Activated CD4-positive, alpha-beta T cell treated with anti-CD3 and anti-CD28 coated beads, Interleukin-2, amount 10 ng/mL, durations not matched to agents 24 days and 14 days (primary cell): Measurements from ENCODE around the gene SLC25A48. TPM values are rescaled to one million over a fixed set of nuclear protein-coding genes. Genes with fewer than 3 reads are reported as not detected.

Experiments
- DNase-seq: peaks from one replicate; pipeline ENCODE4 v3.0.0; 2022
- H3K27ac Mint-ChIP-seq: one replicate; pipeline ENCODE4 v1.8.0; 2022; ENCODE audit warnings: mild to moderate bottlenecking, mixed read lengths
- H3K27me3 Mint-ChIP-seq: one replicate; pipeline ENCODE4 v1.8.0; 2022; ENCODE audit warnings: mixed read lengths
- H3K36me3 Mint-ChIP-seq: one replicate; pipeline ENCODE4 v1.8.0; 2022; ENCODE audit warnings: low read depth, mild to moderate bottlenecking, mixed read lengths
- H3K4me1 Mint-ChIP-seq: one replicate; pipeline ENCODE4 v1.8.0; 2021; ENCODE audit warnings: mixed read lengths
- H3K4me3 Mint-ChIP-seq: one replicate; pipeline ENCODE4 v1.8.0; 2022; ENCODE audit warnings: mild to moderate bottlenecking, moderate library complexity, mixed read lengths
- H3K9me3 Mint-ChIP-seq: one replicate; pipeline ENCODE4 v1.8.0; 2021; ENCODE audit warnings: mixed read lengths
- intact Hi-C: fragments of 100-400 bp; cut with micrococcal nuclease; formaldehyde crosslinking; loops from one replicate; pipeline ENCODE4 v1.15.1; 2023
- total RNA-seq: library from RNA; stranded (reverse); gene quantifications from 2 replicates; pipeline ENCODE4 v1.2.3, GENCODE V29; 2022

SLC25A48 gene, protein sequence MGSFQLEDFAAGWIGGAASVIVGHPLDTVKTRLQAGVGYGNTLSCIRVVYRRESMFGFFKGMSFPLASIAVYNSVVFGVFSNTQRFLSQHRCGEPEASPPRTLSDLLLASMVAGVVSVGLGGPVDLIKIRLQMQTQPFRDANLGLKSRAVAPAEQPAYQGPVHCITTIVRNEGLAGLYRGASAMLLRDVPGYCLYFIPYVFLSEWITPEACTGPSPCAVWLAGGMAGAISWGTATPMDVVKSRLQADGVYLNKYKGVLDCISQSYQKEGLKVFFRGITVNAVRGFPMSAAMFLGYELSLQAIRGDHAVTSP
- not detected in 2 replicates for total RNA-seq

DNA sequence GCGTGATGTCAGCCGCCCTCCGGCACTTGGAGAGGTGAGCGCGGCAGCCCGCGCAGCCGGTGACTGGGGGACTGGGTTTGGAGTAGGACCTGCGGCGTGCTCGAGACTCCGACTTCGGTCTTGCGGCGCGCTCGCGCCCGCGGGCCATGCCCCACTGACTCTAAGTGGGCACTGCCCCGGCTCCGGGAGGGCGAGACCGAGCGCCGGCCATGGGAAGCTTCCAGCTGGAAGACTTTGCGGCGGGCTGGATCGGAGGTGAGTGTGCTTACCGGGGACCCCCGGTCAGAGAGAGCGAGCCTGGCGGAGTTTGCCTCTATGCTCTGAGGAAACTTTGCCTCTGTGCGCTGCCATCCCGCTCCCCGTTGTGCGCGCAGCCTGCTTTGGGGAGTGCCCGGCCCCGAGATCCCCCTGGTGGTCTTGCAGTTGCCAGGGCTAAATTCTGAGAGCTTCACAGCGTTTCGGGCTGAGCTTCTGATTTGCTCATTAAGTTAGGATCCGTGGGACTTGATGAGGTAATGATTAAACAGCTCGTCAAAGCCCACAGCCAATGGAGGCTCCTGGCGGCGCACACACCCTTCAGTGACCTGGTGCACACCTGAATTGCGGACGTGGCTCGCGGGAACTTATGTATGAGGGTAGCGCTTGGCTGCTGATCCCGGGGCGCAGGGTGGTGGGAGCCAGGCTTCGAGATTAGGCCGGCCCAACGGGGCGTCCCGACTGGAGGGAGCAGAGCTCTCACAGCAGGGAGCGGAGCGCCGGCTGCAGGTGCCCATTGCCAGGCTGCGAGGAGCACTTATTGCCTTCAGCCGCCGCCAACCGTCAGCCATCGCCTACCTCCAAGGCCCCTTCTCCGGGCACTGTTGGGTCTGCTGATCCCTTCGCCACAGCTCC is at the start of gene SLC25A48:
Gene SLC25A48 (plus strand): TSS at position 25 of the 891 bp plus-strand sequence. CDS start 185 bp downstream, at position 210.
- Mint-ChIP-seq H3K4me3 (no peak within 1 kb of the TSS), H3K27ac (no peak within 1 kb of the TSS), H3K9me3 (peaks cover 3% of the 10 kb centered on the region), H3K27me3 (peaks cover 27% of the 10 kb centered on the region), H3K4me1 (peaks cover 7% of the 10 kb centered on the region), H3K36me3 (no peaks in the 10 kb centered on the region)
- peak; percentile 70 for DNase-seq
- intact Hi-C loops: no loop called here

DNA sequence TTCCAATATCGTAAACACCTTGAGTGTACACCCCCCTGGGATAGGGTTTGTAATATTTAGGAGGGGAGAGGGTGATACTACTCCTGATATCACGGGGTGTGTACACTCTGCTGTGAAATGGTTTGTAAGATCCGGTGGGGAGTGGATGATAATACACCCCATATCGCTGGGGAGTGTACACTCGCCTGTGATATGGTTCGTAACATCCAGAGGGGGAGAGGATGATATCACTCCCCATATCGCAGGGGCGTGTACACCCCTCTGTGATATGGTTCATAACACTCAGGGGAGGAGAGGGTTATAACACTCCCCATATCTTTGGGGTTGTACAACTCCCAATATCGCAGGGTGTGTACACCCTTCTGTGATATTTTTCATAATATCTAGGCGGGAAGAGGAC is 33.8 kb upstream of the SLC25A48 start:
- intact Hi-C loops: loop anchor here (5.0 kb wide), 1 partner anchor 48 kb away; no protein-coding TSS in a partner anchor
- no peaks in the 10 kb centered on the region for H3K9me3 Mint-ChIP-seq
- peak; percentile 58 for DNase-seq
- no peaks in the 10 kb centered on the region for H3K27me3 Mint-ChIP-seq
- H3K4me1 Mint-ChIP-seq: no peaks in the 10 kb centered on the region
- H3K4me3 Mint-ChIP-seq: no peak overlapping the region
- no peak overlapping the region for H3K27ac Mint-ChIP-seq
- H3K36me3 Mint-ChIP-seq: no peaks in the 10 kb centered on the region

DNA sequence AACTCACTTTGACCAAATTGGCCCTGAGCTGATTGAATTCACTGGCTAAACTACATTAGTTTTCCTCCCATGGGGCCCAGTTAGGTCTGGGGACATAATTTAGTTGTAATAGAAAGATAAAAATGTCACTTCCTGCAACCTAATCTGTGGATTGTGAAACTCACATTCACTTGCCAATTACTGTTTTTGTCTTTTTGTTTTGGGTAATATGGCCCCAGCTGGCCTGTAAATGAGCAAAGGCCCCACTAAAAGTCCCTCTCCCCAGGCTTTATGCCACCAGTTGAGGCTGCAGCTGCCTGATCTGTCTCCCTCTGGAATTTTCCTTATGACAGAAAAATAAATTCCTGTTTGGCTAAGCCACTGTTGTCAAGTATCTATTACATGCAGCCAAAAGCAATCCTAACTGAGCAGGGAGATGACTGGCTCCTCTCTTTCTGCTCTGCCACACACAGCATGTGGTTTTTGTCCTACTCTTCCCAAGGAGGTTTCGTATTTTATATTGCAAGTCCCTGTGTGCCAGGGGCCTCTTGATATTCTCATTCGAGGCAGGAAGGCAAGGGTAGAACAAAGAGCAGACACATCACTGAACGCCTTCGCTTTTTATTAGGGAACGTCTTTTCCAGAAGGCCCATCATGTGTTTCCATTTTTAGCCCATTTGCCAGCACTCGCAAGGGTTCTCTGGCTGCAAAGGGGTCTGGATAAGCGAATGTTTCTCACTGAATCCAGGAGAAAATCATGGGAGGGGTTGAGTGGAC is 24.1 kb upstream of the SLC25A48 start:
- intact Hi-C loops: no loop called here
- Mint-ChIP-seq H3K36me3 (no peaks in the 10 kb centered on the region), H3K27me3 (no peaks in the 10 kb centered on the region), H3K4me3 (no peak overlapping the region), H3K27ac (no peak overlapping the region), H3K9me3 (no peaks in the 10 kb centered on the region), H3K4me1 (no peaks in the 10 kb centered on the region)
- DNase-seq: peak; percentile 27

DNA sequence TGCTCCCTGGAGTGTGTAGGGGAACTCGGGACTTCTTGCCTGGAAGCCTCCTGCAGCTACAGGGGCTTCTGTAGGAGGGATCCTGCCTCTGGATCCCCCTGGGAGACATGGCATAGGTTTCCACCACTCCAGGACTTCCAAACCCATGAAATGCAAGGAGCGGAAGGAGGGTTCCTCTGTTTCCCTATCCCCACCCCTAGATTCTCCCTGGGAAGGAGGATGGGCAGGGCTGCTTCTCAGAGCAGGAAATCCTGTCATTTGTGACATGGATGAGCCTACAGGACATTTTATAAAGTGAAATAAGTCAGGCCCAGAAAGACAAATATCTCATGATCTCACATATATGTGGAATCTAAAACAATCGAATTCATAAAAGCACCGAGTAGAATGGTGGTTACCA is 23.5 kb upstream of the SLC25A48 start:
- H3K27me3 Mint-ChIP-seq: no peaks in the 10 kb centered on the region
- H3K9me3 Mint-ChIP-seq: no peaks in the 10 kb centered on the region
- H3K27ac Mint-ChIP-seq: no peak overlapping the region
- no peak overlapping the region for H3K4me3 Mint-ChIP-seq
- intact Hi-C loops: no loop called here
- no peaks in the 10 kb centered on the region for H3K36me3 Mint-ChIP-seq
- no peaks in the 10 kb centered on the region for H3K4me1 Mint-ChIP-seq
- peak; percentile 36 for DNase-seq

DNA sequence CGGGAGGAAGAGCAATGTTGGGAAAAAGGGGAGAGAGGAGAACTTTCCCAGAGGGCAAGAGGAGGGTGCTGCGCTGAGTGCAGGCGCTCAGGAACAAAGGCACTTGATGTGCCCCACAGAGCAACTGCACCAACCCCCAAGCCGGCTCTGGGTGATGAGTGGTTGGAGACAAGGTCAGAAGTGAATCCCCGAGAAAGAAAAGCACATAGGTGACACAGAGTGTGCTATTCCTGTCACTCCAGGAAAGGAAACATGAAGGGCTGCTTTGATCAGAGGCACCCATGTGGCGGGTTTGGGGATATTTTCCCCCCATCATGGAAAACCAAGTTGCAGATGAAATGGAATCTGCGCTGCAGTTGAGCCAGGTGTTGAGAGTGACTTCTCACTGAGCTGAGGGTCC is 20.7 kb upstream of the SLC25A48 start:
- Mint-ChIP-seq H3K27me3 (peaks cover 13% of the 10 kb centered on the region), H3K4me1 (no peaks in the 10 kb centered on the region), H3K4me3 (no peak overlapping the region), H3K27ac (no peak overlapping the region), H3K36me3 (no peaks in the 10 kb centered on the region), H3K9me3 (no peaks in the 10 kb centered on the region)
- DNase-seq: peak; percentile 41
- intact Hi-C loops: no loop called here

DNA sequence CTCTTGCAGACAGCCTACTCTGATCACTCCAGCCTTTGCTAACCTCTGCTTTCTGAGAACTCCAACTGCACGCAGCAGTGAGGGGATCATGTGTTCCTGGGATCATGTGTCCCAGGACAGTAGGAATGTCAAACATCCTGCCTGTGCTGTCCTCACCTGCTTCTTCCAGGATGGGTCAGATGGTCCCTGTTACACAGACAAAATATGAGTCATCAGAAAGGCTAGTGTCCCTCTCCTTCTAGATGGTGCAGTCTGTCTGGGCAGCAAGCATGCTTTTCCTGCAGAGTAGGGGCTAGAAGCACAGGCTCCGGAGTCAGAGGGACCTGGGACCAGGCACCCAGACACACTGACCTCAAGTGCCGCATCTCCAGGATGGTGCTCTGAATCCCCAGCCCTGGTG is 20.1 kb upstream of the SLC25A48 start:
- no peak overlapping the region for H3K4me3 Mint-ChIP-seq
- H3K9me3 Mint-ChIP-seq: no peaks in the 10 kb centered on the region
- H3K4me1 Mint-ChIP-seq: no peaks in the 10 kb centered on the region
- H3K27ac Mint-ChIP-seq: no peak overlapping the region
- intact Hi-C loops: no loop called here
- H3K36me3 Mint-ChIP-seq: no peaks in the 10 kb centered on the region
- peaks cover 15% of the 10 kb centered on the region for H3K27me3 Mint-ChIP-seq
- no peak for DNase-seq

DNA sequence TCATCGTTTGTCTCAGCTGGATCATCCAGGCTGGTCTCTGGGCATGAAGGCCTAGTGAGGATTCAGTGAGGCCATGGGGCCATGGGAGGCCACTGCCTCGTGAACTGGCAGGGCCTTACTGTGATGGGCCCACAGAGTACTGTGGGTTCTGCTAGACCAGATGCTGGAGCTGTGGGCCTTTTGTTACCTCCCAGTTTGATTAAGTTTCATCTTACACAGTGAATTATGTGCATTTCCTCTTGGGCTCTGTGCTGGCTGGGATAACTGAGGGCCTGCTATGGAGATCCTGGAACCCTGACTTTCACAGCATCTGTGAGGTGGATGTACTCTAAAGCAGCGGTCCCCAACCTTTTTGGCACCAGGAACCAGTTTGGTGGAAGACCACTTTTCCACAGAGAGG is 19.7 kb upstream of the SLC25A48 start:
- H3K9me3 Mint-ChIP-seq: no peaks in the 10 kb centered on the region
- H3K27ac Mint-ChIP-seq: no peak overlapping the region
- no peaks in the 10 kb centered on the region for H3K36me3 Mint-ChIP-seq
- no peaks in the 10 kb centered on the region for H3K4me1 Mint-ChIP-seq
- H3K27me3 Mint-ChIP-seq: peaks cover 17% of the 10 kb centered on the region
- DNase-seq: no peak
- no peak overlapping the region for H3K4me3 Mint-ChIP-seq
- intact Hi-C loops: no loop called here

DNA sequence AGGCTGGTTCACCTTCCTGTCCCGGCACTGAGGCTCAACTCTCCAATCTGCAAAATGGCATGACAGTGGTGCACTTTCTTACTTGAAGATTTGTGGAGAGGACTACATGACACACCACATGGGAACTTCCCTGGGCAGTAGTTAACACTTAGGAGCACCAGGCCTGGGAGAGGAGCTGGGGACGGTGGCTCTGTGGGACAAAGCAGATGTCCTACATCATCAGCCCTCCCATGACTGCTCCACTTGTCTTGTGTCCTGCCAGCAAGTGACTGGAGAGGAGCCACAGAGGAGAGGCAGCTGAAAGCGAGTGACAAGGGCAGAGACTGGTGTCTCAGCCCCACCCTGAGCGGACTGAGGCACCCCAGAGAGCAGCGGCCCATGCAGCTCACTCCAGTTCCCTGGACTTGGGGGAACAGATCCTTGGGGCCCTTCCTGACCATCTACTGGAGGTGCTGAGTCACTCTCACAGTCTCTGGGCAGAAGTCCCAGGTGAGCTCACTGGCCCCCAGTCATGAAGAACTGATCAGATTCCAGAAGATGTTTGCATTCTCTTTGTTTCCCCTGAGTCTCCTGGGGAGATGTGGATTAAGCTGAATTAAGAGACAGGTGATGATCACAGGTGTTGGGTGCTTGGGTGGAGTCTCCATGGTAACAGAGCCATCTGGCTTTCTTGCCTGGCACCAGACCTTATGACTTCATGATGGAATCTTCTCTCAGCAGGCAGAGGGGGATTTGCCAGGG is 13.2 kb upstream of the SLC25A48 start:
- no peak for DNase-seq
- no peak overlapping the region for H3K4me3 Mint-ChIP-seq
- H3K4me1 Mint-ChIP-seq: no peaks in the 10 kb centered on the region
- no peaks in the 10 kb centered on the region for H3K9me3 Mint-ChIP-seq
- peaks cover 18% of the 10 kb centered on the region for H3K27me3 Mint-ChIP-seq
- intact Hi-C loops: no loop called here
- H3K36me3 Mint-ChIP-seq: no peaks in the 10 kb centered on the region
- H3K27ac Mint-ChIP-seq: no peak overlapping the region

DNA sequence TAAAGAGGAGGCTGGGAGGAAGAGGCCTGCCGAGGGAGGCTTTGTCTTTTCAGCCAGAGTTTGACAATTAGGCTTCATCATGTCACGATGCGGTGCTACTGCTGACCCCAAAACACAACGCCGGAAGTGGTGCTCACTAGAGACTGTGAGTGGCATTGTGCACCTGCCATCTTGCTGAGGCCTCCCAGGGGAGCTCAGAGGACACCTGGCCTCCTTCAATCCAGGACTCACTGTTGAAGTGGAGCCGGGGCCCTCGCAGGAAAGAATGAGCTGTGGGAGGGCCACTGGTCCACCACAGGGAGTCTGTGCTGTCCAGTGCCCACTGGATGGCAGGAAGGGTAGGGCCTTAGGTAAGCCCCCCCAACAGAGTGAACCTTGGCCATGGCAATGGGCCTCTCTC is 12.7 kb upstream of the SLC25A48 start:
- no peak overlapping the region for H3K4me3 Mint-ChIP-seq
- no peaks in the 10 kb centered on the region for H3K36me3 Mint-ChIP-seq
- peaks cover 15% of the 10 kb centered on the region for H3K27me3 Mint-ChIP-seq
- H3K4me1 Mint-ChIP-seq: no peaks in the 10 kb centered on the region
- no peaks in the 10 kb centered on the region for H3K9me3 Mint-ChIP-seq
- H3K27ac Mint-ChIP-seq: no peak overlapping the region
- intact Hi-C loops: no loop called here
- DNase-seq: no peak

DNA sequence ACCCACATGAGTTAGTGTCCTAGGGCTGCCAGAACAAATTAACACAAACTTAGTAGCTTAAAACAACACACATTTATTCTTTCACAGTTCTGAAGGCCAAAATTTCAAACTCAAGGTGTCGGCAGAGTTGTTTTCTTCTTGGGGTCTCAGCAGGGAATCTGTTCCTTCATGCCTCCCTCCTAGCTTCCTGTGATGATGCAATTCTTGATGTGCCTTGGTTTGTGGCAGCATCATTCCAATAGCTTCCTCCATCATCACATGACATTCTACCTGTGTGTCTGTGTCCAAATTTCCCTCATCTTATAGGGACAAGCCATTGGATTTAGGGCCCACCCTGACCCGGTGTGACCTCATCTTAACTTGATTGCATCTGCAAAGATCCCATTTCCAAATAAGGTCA is 12.2 kb upstream of the SLC25A48 start:
- Mint-ChIP-seq H3K36me3 (no peaks in the 10 kb centered on the region), H3K27ac (no peak overlapping the region), H3K9me3 (no peaks in the 10 kb centered on the region), H3K4me3 (no peak overlapping the region), H3K27me3 (peaks cover 15% of the 10 kb centered on the region), H3K4me1 (no peaks in the 10 kb centered on the region)
- intact Hi-C loops: no loop called here
- no peak for DNase-seq

DNA sequence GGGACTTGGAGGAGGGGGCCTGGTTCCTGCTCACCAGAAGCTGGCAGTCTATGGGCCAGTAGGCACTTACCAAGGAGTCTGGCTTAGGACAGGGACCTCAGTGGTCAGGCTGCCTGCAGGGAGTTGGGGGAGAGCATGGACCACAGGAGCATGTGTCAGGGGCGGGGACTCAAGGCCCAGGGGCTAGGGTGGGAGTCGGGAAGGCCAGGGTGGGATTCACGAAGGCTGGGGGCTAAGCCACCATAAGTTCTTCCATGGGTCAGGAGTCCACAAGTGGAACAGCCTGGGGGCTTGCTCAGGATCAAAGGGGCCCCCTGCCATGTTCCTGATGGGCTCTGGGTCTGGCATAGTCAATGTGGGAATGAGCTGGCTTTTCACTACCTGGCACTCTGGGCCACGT is 11.5 kb upstream of the SLC25A48 start:
- Mint-ChIP-seq H3K9me3 (no peaks in the 10 kb centered on the region), H3K27ac (no peak overlapping the region), H3K36me3 (no peaks in the 10 kb centered on the region), H3K4me1 (no peaks in the 10 kb centered on the region), H3K4me3 (no peak overlapping the region), H3K27me3 (peaks cover 13% of the 10 kb centered on the region)
- intact Hi-C loops: no loop called here
- no peak for DNase-seq

DNA sequence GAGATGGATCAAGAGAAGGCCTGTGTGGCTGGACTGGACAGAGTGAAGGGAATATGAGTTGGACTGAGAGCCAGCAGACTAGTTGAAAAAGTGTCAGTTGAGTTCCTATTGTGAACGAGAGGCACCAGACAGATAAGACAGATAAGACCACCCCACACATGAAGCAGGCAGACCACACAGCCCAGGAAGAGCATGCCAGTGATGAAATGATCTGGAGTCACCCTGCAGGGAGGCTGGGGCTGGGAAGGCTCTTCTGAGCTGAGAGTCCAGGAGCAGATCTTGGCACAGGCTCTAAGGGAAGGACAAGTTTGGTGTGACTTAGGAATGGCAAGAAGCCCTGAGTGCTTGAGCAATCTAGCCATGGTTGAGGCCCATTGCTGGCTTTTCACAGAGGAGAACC is 10.6 kb upstream of the SLC25A48 start:
- no peaks in the 10 kb centered on the region for H3K4me1 Mint-ChIP-seq
- no peaks in the 10 kb centered on the region for H3K9me3 Mint-ChIP-seq
- H3K4me3 Mint-ChIP-seq: no peak overlapping the region
- intact Hi-C loops: no loop called here
- no peak overlapping the region for H3K27ac Mint-ChIP-seq
- peaks cover 4% of the 10 kb centered on the region for H3K27me3 Mint-ChIP-seq
- no peak for DNase-seq
- H3K36me3 Mint-ChIP-seq: no peaks in the 10 kb centered on the region

DNA sequence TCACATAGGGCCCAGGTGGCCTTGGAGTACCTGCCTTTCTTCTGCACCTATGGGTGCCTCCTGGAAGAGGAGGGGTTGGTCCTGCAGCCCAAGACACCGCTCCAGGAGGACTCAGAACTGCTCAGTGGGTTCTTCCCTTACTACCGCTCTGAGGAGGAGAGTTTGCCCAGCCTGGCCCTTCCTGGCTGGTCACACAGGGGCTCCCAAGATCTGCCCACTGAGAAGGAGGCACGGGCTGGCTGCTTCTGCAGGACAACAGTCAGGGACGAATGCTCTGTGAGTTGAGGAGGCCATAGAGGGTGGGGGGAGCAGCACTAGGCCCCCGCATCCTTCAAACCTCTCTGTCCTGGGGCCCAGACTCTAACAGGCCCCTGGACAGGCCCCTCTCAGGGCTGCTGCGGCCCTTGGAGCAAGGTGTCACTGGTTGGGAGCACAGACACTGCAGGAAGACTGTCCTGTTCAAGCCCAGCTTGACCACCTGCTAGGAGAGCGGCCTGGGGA is 9.9 kb upstream of the SLC25A48 start:
- no peaks in the 10 kb centered on the region for H3K36me3 Mint-ChIP-seq
- no peaks in the 10 kb centered on the region for H3K4me1 Mint-ChIP-seq
- H3K9me3 Mint-ChIP-seq: no peaks in the 10 kb centered on the region
- H3K4me3 Mint-ChIP-seq: no peak overlapping the region
- intact Hi-C loops: no loop called here
- no peak overlapping the region for H3K27ac Mint-ChIP-seq
- DNase-seq: no peak
- peaks cover 1% of the 10 kb centered on the region for H3K27me3 Mint-ChIP-seq
